Mammary epithelial cell (primary cell): ENCODE data around the gene SLC8A3.

Source experiments
- EZH2 ChIP-seq: IDR thresholded peaks from 2 replicates; pipeline ENCODE4 v1.6.1; 2012; ENCODE audit warnings: low read length, inconsistent platforms, borderline replicate concordance
- TF ChIP-seq, protein P1 (sequence below), 2 donors: IDR thresholded peaks in 1 of 2; conservative IDR thresholded peaks in 1 of 2; 2 replicates each; pipeline ENCODE4 v1.5.1; 2011 to 2012; ENCODE audit warnings: inconsistent platforms in 2 of 2, low read length in 2 of 2, mild to moderate bottlenecking in 2 of 2, control low read depth in 1 of 2, low read depth in 1 of 2; ENCODE audit not compliant: insufficient read depth in 1 of 2; ENCODE audit errors: extremely low read depth in 1 of 2

DNA sequence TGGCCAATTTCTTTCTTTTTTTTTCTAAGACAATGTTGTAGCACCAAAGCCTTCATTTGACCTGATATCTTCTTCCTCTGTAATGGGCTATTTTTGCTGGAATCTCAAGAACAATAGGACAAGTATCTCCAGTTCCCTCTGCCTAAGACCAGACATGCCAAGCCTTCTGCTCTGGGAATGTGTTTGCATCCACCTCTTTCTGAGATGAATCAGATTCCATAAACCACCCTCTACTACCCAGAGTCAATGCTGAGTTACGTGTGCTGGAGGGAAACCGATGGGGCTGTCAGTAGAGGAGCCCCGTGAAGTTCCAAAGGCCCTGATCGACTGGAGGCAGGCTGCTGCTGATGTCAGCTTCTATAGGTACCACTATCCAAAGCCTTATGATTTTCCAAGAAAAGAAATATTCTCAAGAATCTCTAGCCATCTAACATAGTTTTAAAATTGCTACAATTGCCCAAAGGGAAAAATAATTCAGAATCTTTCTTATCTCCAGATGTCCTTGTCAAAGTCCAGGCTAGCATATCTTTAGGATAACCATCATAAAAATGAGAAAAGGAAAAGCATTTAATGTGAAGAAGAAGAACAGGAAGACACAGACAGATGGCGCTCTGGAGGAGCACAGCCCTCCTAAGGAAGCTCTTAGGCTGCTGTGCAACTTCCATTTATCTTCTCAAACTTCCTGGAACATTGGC is 101.9 kb downstream of the SLC8A3 start:
- TF ChIP-seq, protein P1, sequence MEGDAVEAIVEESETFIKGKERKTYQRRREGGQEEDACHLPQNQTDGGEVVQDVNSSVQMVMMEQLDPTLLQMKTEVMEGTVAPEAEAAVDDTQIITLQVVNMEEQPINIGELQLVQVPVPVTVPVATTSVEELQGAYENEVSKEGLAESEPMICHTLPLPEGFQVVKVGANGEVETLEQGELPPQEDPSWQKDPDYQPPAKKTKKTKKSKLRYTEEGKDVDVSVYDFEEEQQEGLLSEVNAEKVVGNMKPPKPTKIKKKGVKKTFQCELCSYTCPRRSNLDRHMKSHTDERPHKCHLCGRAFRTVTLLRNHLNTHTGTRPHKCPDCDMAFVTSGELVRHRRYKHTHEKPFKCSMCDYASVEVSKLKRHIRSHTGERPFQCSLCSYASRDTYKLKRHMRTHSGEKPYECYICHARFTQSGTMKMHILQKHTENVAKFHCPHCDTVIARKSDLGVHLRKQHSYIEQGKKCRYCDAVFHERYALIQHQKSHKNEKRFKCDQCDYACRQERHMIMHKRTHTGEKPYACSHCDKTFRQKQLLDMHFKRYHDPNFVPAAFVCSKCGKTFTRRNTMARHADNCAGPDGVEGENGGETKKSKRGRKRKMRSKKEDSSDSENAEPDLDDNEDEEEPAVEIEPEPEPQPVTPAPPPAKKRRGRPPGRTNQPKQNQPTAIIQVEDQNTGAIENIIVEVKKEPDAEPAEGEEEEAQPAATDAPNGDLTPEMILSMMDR (conservative IDR thresholded peaks at IDR 0.05 in 1 of 2, IDR thresholded peaks at IDR 0.05 in 1 of 2; ENCODE audit: extremely low read depth in 1 of 2, insufficient read depth in 1 of 2, low read depth in 1 of 2, low read length in 2 of 2), result peak; percentile 57 to 78
- TF ChIP-seq EZH2, result no peak
